Gastrocnemius medialis (tissue), 4 donors: Measurements from ENCODE around the gene MSH4. TPM values are rescaled to one million over a fixed set of nuclear protein-coding genes. Genes with fewer than 3 reads are reported as not detected.

Experiments
- ATAC-seq, 2 donors: fragments of 150-250 bp; one replicate each; pipeline ENCODE4 v1.9.1; 2016
- DNase-seq, 2 donors: peaks; one replicate each; pipeline ENCODE4 v3.0.0-alpha.2; 2019
- H3K27ac ChIP-seq, 4 donors: fragments of 200-600 bp; sonication (generic); 1 replicate in 1 of 4; 2 replicates in 3 of 4; pipeline ENCODE4 v1.5.1; 2016 to 2018; ENCODE audit warnings: mild to moderate bottlenecking in 2 of 4, moderate library complexity in 1 of 4
- H3K27me3 ChIP-seq, 3 donors: fragments of 200-600 bp; sonication (generic) in 2 of 3; 1 replicate in 1 of 3; 2 replicates in 2 of 3; pipeline versions ENCODE4 v1.5.1 to v1.6.0; 2016 to 2019; ENCODE audit warnings: mild to moderate bottlenecking in 1 of 3, moderate library complexity in 1 of 3
- H3K36me3 ChIP-seq, 2 donors: fragments of 200-600 bp; sonication (generic) in 1 of 2; one replicate each; pipeline ENCODE4 v1.5.1; 2017 to 2018
- H3K4me1 ChIP-seq, 2 donors: fragments of 200-600 bp; sonication (generic) in 1 of 2; one replicate each; pipeline ENCODE4 v1.5.1; 2016 to 2017; ENCODE audit warnings: mild to moderate bottlenecking in 2 of 2
- H3K4me3 ChIP-seq, 4 donors: fragments of 200-600 bp; sonication (generic) in 3 of 4; 1 replicate in 1 of 4; 2 replicates in 3 of 4; pipeline ENCODE4 v1.5.1; 2016 to 2019; ENCODE audit warnings: mild to moderate bottlenecking in 2 of 4
- H3K9me3 ChIP-seq, 3 donors: fragments of 200-600 bp; sonication (generic) in 2 of 3; 1 replicate in 1 of 3; 2 replicates in 2 of 3; pipeline ENCODE4 v1.5.1; 2016 to 2019
- POLR2A ChIP-seq, 2 donors: fragments of 450-650 bp; IDR thresholded peaks; one replicate each; pipeline ENCODE4 v1.6.1; 2017; ENCODE audit warnings: antibody characterized with exemption in 2 of 2, mild to moderate bottlenecking in 2 of 2, moderate library complexity in 2 of 2
- in situ Hi-C, 4 donors: fragments of 200-750 bp; cut with MboI; loops; one replicate each; pipeline versions ENCODE4 v1.15.0 to v1.8.0; 2017; ENCODE audit warnings: low sequenced_read_pairs in 4 of 4
- intact Hi-C: fragments of 100-400 bp; cut with DNase I; formaldehyde crosslinking; loops from one replicate; pipeline ENCODE4 v1.15.1; 2023; ENCODE audit warnings: low total_unique reads
- total RNA-seq, 4 donors: library from RNA; depleted of rRNA; stranded (reverse); fragments of >200 nt; gene quantifications; one replicate each; pipeline versions ENCODE4 v1.1.0 to v1.2.3, GENCODE V29; 2016
- TF ChIP-seq, protein P1 (sequence below), 5 experiments: fragments of 450-650 bp in 3 of 5; fragments of 200-600 bp in 2 of 5; sonication (generic) in 2 of 5; IDR thresholded peaks in 4 of 5; conservative IDR thresholded peaks in 1 of 5; 1 replicate in 4 of 5; 2 replicates in 1 of 5; pipeline ENCODE4 v1.5.1; 2016 to 2019; ENCODE audit warnings: antibody characterized with exemption in 5 of 5, mild to moderate bottlenecking in 3 of 5, moderate library complexity in 3 of 5

The MSH4 gene
- total RNA-seq, 4 donors from 2014 or later: 0.15 to 2.2 (median 0.40) TPM

DNA sequence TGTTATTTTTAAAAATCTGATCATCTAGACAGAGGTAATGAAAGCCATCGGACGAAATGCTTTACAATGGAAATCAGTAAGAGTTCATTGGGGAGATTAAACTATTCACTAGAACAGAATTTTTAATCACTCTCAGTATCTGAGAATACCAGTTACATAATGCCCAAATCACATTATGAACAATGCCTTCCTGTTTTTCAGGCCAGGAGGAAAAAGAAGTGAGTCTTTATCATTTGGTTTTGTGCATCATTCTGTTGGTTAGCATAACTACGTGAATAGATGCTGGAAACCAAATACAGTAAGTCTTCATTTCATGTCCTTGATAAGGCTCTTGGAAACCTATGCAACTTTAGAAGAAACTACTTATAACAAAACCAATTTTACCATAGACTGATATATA is 153.5 kb downstream of the MSH4 start:
- Histone ChIP-seq H3K27ac (no peak overlapping the region), H3K9me3 (no peaks in the 10 kb centered on the region), H3K4me1 (no peaks in the 10 kb centered on the region), H3K4me3 (no peak overlapping the region), H3K27me3 (no peaks in the 10 kb centered on the region), H3K36me3 (no peaks in the 10 kb centered on the region)
- TF ChIP-seq, protein P1, sequence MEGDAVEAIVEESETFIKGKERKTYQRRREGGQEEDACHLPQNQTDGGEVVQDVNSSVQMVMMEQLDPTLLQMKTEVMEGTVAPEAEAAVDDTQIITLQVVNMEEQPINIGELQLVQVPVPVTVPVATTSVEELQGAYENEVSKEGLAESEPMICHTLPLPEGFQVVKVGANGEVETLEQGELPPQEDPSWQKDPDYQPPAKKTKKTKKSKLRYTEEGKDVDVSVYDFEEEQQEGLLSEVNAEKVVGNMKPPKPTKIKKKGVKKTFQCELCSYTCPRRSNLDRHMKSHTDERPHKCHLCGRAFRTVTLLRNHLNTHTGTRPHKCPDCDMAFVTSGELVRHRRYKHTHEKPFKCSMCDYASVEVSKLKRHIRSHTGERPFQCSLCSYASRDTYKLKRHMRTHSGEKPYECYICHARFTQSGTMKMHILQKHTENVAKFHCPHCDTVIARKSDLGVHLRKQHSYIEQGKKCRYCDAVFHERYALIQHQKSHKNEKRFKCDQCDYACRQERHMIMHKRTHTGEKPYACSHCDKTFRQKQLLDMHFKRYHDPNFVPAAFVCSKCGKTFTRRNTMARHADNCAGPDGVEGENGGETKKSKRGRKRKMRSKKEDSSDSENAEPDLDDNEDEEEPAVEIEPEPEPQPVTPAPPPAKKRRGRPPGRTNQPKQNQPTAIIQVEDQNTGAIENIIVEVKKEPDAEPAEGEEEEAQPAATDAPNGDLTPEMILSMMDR (IDR thresholded peaks at IDR 0.05 in 4 of 5, conservative IDR thresholded peaks at IDR 0.05 in 1 of 5): no peak
- TF ChIP-seq POLR2A (IDR thresholded peaks at IDR 0.05): no peak
- in situ Hi-C loops: no loop called here
- DNase-seq: no peak
- intact Hi-C loops: no loop called here
- ATAC-seq: no peak

DNA sequence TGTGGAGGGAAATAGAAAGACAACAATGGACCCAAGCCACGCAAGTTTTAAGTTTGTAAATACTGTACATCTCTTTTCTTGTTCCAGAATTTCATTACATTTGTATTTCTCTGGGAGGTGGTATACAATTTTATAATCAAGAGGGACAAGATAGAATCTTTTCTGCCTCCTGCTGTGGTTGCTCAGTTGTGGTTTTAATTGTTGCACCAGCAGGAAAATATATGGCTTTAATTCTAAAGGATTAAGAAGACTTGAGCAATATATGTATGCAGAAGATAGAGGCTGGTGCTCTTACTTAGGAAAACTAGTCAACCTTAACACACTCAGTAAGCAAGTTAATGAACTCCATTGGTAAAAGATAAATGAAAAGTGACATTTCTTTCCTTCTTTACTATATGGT is 155.3 kb downstream of the MSH4 start:
- no peaks in the 10 kb centered on the region for H3K27me3 ChIP-seq
- no peaks in the 10 kb centered on the region for H3K36me3 ChIP-seq
- no peak for ATAC-seq
- H3K4me1 ChIP-seq: no peaks in the 10 kb centered on the region
- DNase-seq: no peak
- no peak overlapping the region for H3K4me3 ChIP-seq
- no peak for TF ChIP-seq POLR2A (IDR thresholded peaks at IDR 0.05)
- TF ChIP-seq, protein P1 (IDR thresholded peaks at IDR 0.05 in 4 of 5, conservative IDR thresholded peaks at IDR 0.05 in 1 of 5): no peak
- no peak overlapping the region for H3K27ac ChIP-seq
- intact Hi-C loops (no loop called here), in situ Hi-C loops (no loop called here)
- H3K9me3 ChIP-seq: no peaks in the 10 kb centered on the region

DNA sequence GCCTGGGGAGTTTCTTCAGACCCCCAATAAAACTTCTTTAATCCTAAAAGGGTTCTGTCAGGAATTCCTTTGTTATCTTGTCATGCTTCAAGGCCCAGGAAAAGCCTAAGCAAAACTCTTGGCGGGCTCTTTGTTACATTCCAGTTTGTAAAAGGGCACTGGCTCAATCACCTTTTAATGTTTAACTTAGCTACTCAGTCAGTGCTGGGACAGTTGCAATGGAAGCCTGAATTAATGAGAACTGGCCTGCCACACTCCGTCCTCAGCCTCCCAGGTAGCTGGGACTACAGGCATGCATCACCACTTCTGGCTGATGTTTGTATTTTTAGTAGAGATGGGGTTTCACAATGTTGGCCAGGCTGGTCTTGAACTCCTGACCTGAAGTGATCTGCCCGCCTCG is 156.8 kb downstream of the MSH4 start:
- Histone ChIP-seq H3K36me3 (no peaks in the 10 kb centered on the region), H3K4me1 (no peaks in the 10 kb centered on the region), H3K9me3 (no peaks in the 10 kb centered on the region), H3K27ac (no peak overlapping the region), H3K4me3 (no peak overlapping the region), H3K27me3 (no peaks in the 10 kb centered on the region)
- intact Hi-C loops: no loop called here
- TF ChIP-seq, protein P1 (IDR thresholded peaks at IDR 0.05 in 4 of 5, conservative IDR thresholded peaks at IDR 0.05 in 1 of 5): no peak
- no peak for TF ChIP-seq POLR2A (IDR thresholded peaks at IDR 0.05)
- ATAC-seq: no peak
- DNase-seq: no peak
- in situ Hi-C loops: no loop called here

DNA sequence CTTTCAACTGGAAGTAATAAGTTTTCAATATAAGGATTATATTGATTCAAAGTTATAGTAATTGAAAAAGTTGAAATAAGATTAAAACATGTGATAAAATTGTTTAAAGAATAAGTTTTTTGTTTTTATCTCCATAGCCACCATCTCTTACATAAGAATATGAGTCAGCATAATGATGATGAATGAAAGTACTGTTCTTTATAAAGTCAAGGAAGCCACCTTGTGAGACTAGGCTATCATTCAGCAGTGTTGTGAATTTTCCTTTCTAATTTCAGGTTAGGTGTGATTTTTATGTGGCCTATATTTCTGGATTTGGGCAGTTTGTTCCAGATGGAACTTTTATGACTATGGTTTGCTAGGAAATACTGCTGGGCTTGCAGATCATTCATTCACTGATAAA is 157.9 kb downstream of the MSH4 start:
- no peaks in the 10 kb centered on the region for H3K4me1 ChIP-seq
- TF ChIP-seq, protein P1 (IDR thresholded peaks at IDR 0.05 in 4 of 5, conservative IDR thresholded peaks at IDR 0.05 in 1 of 5): no peak
- no peak for TF ChIP-seq POLR2A (IDR thresholded peaks at IDR 0.05)
- in situ Hi-C loops: no loop called here
- H3K27me3 ChIP-seq: no peaks in the 10 kb centered on the region
- H3K27ac ChIP-seq: no peak overlapping the region
- no peak overlapping the region for H3K4me3 ChIP-seq
- intact Hi-C loops: no loop called here
- ATAC-seq (no peak), DNase-seq (no peak)
- no peaks in the 10 kb centered on the region for H3K9me3 ChIP-seq
- H3K36me3 ChIP-seq: no peaks in the 10 kb centered on the region

Other genes starting within 250 kb of the MSH4 start
- under 1 TPM in 2 of 4 donors, not detected in 2; 0.15 to 0.58 TPM for gene SLC44A5, start 185.8 kb upstream of the MSH4 start, total RNA-seq
- 100 to 1,000 TPM in 2 of 4 donors, 10 to 100 TPM in 2; 92.4 to 128 (median 111) TPM for gene ACADM, start 72.2 kb upstream of the MSH4 start, total RNA-seq
- gene RABGGTB, start 10.6 kb upstream of the MSH4 start, total RNA-seq: 10 to 100 TPM; 48.7 to 74.5 (median 62.6) TPM
- gene ASB17, start 135.5 kb downstream of the MSH4 start, total RNA-seq: not detected